ENCODE results near the gene HNRNPLL. TPM values are rescaled to one million over a fixed set of nuclear protein-coding genes. Genes with fewer than 3 reads are reported as not detected.

Gene HNRNPLL
- total and polyA plus RNA-seq, 2 of the 13 experiments (the other 11 are each of a cell fraction or from before 2014, with no cell fraction given) = 49.4 to 103 TPM

- TF ChIP-seq AHDC1 (CRISPR knock-in tag; IDR thresholded peaks at IDR 0.05; ENCODE audit: borderline replicate concordance) = peak; percentile 69; the same call in 1 of the 2 replicates
- no peak for TF ChIP-seq ZMAT3 (CRISPR knock-in tag; conservative IDR thresholded peaks at IDR 0.05)
- TF ChIP-seq ONECUT2 (CRISPR knock-in tag; IDR thresholded peaks at IDR 0.05) = peak; percentile 86
- peak; percentile 91 for TF ChIP-seq FOXJ3 (CRISPR knock-in tag; IDR thresholded peaks at IDR 0.05; ENCODE audit: borderline replicate concordance)
- no peak for TF ChIP-seq BORCS8-MEF2B (CRISPR knock-in tag; IDR thresholded peaks at IDR 0.05)
- TF ChIP-seq ZNF333 (CRISPR knock-in tag; IDR thresholded peaks at IDR 0.05; ENCODE audit: borderline replicate concordance) = no peak
- TF ChIP-seq ZNF670 (CRISPR knock-in tag; IDR thresholded peaks at IDR 0.05; ENCODE audit: borderline replicate concordance) = 0 out of 2 replicates have a peak, but pooled peaks have one; percentile 45
- 0 out of 2 replicates have a peak, but pooled peaks have one; percentile 19 for TF ChIP-seq ZNF614 (CRISPR knock-in tag; IDR thresholded peaks at IDR 0.05; ENCODE audit: borderline replicate concordance)
- TF ChIP-seq ZNF746 (CRISPR knock-in tag; IDR thresholded peaks at IDR 0.05) = no peak
- no peak for TF ChIP-seq MTA3 (CRISPR knock-in tag; IDR thresholded peaks at IDR 0.05)
- TF ChIP-seq SOX13 (IDR thresholded peaks at IDR 0.05) = peak; percentile 61; the same call in 1 of the 2 replicates
- TF ChIP-seq SOX13 (CRISPR knock-in tag; conservative IDR thresholded peaks at IDR 0.05 in 1 of 2, IDR thresholded peaks at IDR 0.05 in 1 of 2) = peak; percentile 81 to 93; a peak in 3 of 4 replicates
- TF ChIP-seq NCOR1 (IDR thresholded peaks at IDR 0.05; ENCODE audit: borderline replicate concordance, low read length) = peak; percentile 97
- TF ChIP-seq ZMYM4 (CRISPR knock-in tag; IDR thresholded peaks at IDR 0.05) = peak; percentile 60
- TF ChIP-seq ATF6 (CRISPR knock-in tag; conservative IDR thresholded peaks at IDR 0.05) = no peak
- peak; percentile 30; the same call in 1 of the 2 replicates for TF ChIP-seq ZSCAN31 (CRISPR knock-in tag; IDR thresholded peaks at IDR 0.05; ENCODE audit: low read depth)
Measured at GRCh38 chr2:38610851-38611801, 8.4 kb upstream of the HNRNPLL start (continued).
